ENCODE measurements around the gene PRX. TPM values are rescaled to one million over a fixed set of nuclear protein-coding genes. Genes with fewer than 3 reads are reported as not detected.

PRX gene
- polyA plus RNA-seq, 1 donor from 2014 or later = 0.21 TPM

- Mint-ChIP-seq H3K36me3 (peaks cover 2% of the 10 kb centered on the region), H3K4me1 (peaks cover 1 to 4% (median 4%) of the 10 kb centered on the region in 3 donors), H3K4me3 (no peak overlapping the region), H3K9me3 (no peaks in the 10 kb centered on the region), H3K27ac (no peak overlapping the region), H3K27me3 (peaks cover 6% of the 10 kb centered on the region)
Observed at GRCh38 chr19:40393894-40394815, 19.0 kb downstream of the PRX start.

GRCh38 chr19:40392894-40393517, 20.2 kb downstream of the PRX start:
- no peak overlapping the region for H3K27ac Mint-ChIP-seq

GRCh38 chr19:40392123-40392522, 21.1 kb downstream of the PRX start:
- H3K27ac Mint-ChIP-seq = no peak overlapping the region
- peaks cover 4% of the 10 kb centered on the region for H3K27me3 Mint-ChIP-seq

More at GRCh38 chr19:40392894-40393517, 20.2 kb downstream of the PRX start:
- Mint-ChIP-seq H3K4me3 (no peak overlapping the region), H3K9me3 (no peaks in the 10 kb centered on the region), H3K27me3 (peaks cover 5% of the 10 kb centered on the region), H3K36me3 (peaks cover 2% of the 10 kb centered on the region), H3K4me1 (no peaks in the 10 kb centered on the region)

DNA sequence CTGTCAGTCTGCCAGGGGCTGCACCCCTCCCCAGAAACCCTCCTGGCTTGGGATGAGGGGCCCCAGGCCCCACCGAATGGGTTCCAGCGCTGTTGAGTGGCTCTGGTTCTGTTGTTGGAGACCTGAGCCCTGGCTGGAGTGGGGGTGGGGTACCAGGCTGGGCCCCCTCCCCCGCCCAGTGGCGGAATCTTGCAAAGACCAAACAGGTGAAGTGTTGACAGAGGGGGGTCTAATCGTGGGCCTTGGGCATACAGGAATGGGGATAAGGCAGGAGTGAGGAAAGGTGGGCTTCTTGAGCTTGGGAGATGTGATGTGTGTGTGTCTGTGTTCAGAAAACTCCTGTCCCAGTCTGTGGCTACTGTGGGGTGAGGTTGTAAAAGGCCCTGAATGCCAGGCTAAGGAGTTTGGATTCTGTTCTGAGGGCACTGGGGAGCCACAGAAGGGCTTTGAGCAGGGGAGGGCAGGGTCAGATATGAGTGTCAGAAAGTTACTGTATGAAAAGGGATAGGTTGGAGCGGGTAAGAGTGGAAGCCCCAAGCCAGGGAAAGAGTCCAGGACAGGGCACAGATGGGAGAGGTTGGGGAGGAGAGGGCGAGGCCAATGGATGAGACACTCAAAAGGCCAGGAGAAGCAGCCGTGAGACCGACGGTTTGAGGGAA, 23.0 kb downstream of the PRX start, which contains the start of gene HIPK4:
HIPK4 (minus strand) TSS at position 98 of the 659 bp plus-strand sequence. CDS start 279 bp downstream, outside the sequence.
- no peaks in the 10 kb centered on the region for H3K9me3 Mint-ChIP-seq
- no peak within 1 kb of the TSS for H3K4me3 Mint-ChIP-seq
- no peaks in the 10 kb centered on the region for H3K4me1 Mint-ChIP-seq
- H3K27ac Mint-ChIP-seq = no peak within 1 kb of the TSS
- peaks cover 3% of the 10 kb centered on the region for H3K36me3 Mint-ChIP-seq
- H3K27me3 Mint-ChIP-seq = peaks cover 4% of the 10 kb centered on the region

More at GRCh38 chr19:40392123-40392522, 21.1 kb downstream of the PRX start:
- Mint-ChIP-seq H3K9me3 (no peaks in the 10 kb centered on the region), H3K36me3 (peaks cover 3% of the 10 kb centered on the region), H3K4me3 (no peak overlapping the region), H3K4me1 (no peaks in the 10 kb centered on the region)

- Mint-ChIP-seq H3K9me3 (no peaks in the 10 kb centered on the region), H3K4me3 (no peak overlapping the region), H3K36me3 (peaks cover 3% of the 10 kb centered on the region), H3K27ac (no peak overlapping the region), H3K27me3 (peaks cover 4% of the 10 kb centered on the region), H3K4me1 (no peaks in the 10 kb centered on the region)
Observed at GRCh38 chr19:40389404-40390083, 23.6 kb downstream of the PRX start.

DNA sequence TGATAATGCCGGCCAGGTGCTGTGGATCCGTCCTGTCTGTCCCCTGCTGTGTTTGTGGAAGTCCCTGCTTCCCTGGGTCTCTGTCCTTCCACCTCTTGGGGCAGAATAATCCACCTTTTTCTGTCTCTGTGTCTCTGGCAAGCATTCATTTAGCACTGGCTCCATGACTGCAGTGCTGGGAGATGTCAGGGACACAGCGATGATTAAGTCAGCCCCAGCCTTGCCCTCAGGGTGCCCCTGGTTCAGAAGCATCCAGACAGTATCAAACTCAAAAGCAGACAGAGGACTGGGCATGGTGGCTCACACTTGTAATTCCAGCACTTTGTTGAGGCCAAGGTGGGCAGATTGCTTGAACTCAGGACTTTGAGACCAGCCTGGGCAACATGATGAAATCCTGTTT, 24.7 kb downstream of the PRX start:
- Mint-ChIP-seq H3K4me3 (no peak overlapping the region), H3K36me3 (peaks cover 3% of the 10 kb centered on the region), H3K27me3 (peaks cover 4% of the 10 kb centered on the region), H3K9me3 (no peaks in the 10 kb centered on the region), H3K27ac (peak overlapping the region in 1 of 3 donors; percentile 81), H3K4me1 (no peaks in the 10 kb centered on the region)

- Mint-ChIP-seq H3K4me1 (no peaks in the 10 kb centered on the region), H3K4me3 (no peak overlapping the region), H3K27ac (no peak overlapping the region), H3K9me3 (no peaks in the 10 kb centered on the region), H3K36me3 (peaks cover 1% of the 10 kb centered on the region), H3K27me3 (peaks cover 2% of the 10 kb centered on the region)
Observed at GRCh38 chr19:40387155-40387554, 26.0 kb downstream of the PRX start.

GRCh38 chr19:40383668-40384248, 29.4 kb downstream of the PRX start:
- no peak overlapping the region for H3K4me3 Mint-ChIP-seq
- H3K4me1 Mint-ChIP-seq = no peaks in the 10 kb centered on the region
- H3K27ac Mint-ChIP-seq = no peak overlapping the region
- H3K36me3 Mint-ChIP-seq = peaks cover 3% of the 10 kb centered on the region
- H3K27me3 Mint-ChIP-seq = no peaks in the 10 kb centered on the region
- H3K9me3 Mint-ChIP-seq = no peaks in the 10 kb centered on the region

GRCh38 chr19:40381321-40381720, 31.9 kb downstream of the PRX start:
- H3K27ac Mint-ChIP-seq = no peak overlapping the region
- H3K4me3 Mint-ChIP-seq = peak overlapping the region in 1 of 4 donors; percentile 63
- H3K27me3 Mint-ChIP-seq = no peaks in the 10 kb centered on the region
- no peaks in the 10 kb centered on the region for H3K9me3 Mint-ChIP-seq
- H3K36me3 Mint-ChIP-seq = peaks cover 2% of the 10 kb centered on the region
- H3K4me1 Mint-ChIP-seq = no peaks in the 10 kb centered on the region

DNA sequence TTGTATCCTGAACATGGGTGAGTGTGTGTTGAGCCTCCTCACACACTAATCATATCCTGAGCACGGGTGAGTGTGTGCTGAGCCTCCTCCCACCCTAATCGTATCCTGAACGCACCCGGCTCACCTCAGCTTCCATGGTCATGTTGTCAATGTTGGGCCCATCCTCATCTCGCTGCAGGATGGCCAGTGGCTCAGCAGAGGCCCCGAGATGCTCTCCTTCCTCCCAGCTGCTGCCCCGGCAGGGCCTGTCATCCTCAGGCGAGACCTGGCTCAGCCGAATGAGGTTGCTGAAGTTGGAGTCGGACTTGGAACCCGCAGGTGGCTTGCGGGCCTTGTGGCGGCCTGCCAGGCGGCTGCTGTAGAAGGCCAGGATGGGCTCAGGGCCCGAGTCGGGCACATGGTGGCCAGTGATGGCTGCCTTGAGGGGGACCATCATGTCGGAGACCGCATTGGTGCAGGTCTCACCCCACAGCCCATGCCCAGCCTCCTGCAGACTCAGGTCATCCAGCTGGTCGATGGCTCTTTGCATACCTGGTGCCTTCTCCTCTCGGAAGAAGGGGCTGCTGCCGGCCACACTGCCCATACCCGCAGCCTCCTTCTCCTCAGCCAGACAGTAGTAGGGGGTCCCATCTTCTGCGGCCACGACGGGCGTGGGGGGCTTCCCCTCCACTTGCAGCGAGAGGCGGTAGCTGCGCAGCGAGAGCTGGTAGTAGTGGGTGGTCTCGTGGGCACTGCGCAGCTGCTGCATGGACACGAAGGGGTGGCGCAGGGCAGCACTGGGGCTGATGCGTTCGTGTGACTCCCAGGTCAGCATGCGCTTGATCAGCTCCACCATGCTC, 32.8 kb downstream of the PRX start:
- Mint-ChIP-seq H3K27me3 (no peaks in the 10 kb centered on the region), H3K27ac (no peak overlapping the region), H3K9me3 (no peaks in the 10 kb centered on the region), H3K4me3 (no peak overlapping the region), H3K36me3 (peaks cover 2% of the 10 kb centered on the region), H3K4me1 (no peaks in the 10 kb centered on the region)

DNA sequence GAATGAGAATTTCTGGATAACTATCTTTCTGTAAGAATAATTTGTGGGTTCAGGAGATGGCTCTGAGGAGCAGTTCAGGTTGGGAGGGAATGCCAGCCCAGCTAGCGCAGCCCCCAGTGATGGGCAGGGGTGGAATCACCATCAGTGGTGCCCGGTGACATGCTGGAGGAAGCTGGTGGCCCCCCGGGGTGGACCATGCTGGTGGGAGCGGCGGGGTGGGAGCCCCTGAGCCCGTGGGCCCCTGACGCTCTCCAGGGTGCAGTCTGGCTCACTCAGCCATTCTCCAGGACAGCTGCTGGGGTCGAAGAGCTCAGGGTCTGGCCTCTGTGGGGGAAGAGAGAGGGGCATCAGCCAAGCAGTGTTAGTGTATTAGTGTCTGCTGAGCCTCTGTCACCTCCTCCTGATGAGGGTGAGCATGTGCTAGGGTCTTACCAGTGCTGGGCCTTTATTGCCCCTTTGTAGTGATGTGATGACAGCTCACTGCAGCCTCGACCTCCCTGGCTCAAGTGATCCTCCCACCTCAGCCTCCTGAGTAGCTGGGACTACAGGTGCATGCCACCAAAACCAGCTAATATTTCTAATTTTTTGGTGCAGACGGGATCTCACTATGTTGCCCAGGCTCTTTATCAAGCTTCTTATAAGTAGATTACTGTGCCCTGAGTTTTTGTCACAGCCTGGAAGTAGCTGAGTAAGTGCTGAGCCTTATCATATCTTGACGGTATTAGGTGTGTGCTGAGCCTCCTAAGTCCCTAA, 33.6 kb downstream of the PRX start:
- no peaks in the 10 kb centered on the region for H3K27me3 Mint-ChIP-seq
- peaks cover 2% of the 10 kb centered on the region for H3K36me3 Mint-ChIP-seq
- H3K9me3 Mint-ChIP-seq = no peaks in the 10 kb centered on the region
- H3K4me3 Mint-ChIP-seq = no peak overlapping the region
- peak overlapping the region in 1 of 3 donors; percentile 71 for H3K27ac Mint-ChIP-seq
- H3K4me1 Mint-ChIP-seq = no peaks in the 10 kb centered on the region

- Mint-ChIP-seq H3K4me3 (no peak overlapping the region), H3K27me3 (no peaks in the 10 kb centered on the region), H3K27ac (no peak overlapping the region), H3K36me3 (peaks cover 2% of the 10 kb centered on the region), H3K4me1 (no peaks in the 10 kb centered on the region), H3K9me3 (no peaks in the 10 kb centered on the region)
Observed at GRCh38 chr19:40378509-40378908, 34.7 kb downstream of the PRX start.

DNA sequence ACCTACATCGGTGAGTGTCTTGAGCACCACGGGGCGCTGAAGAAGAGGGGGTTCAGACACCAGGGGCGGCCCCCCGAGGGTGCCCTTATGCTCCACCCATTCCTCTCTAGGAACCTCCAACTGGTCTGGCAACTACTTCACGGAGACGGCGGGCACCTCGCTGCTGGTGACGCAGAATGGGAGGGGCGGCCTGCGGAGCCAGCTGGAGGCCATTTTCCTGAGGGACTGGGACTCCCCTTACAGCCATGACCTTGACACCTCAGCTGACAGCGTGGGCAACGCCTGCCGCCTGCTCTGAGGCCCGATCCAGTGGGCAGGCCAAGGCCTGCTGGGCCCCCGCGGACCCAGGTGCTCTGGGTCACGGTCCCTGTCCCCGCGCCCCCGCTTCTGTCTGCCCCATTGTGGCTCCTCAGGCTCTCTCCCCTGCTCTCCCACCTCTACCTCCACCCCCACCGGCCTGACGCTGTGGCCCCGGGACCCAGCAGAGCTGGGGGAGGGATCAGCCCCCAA, 35.2 kb downstream of the PRX start:
- no peak overlapping the region for H3K27ac Mint-ChIP-seq
- H3K9me3 Mint-ChIP-seq = no peaks in the 10 kb centered on the region
- no peak overlapping the region for H3K4me3 Mint-ChIP-seq
- peaks cover 2% of the 10 kb centered on the region for H3K36me3 Mint-ChIP-seq
- no peaks in the 10 kb centered on the region for H3K4me1 Mint-ChIP-seq
- H3K27me3 Mint-ChIP-seq = no peaks in the 10 kb centered on the region

Measured in IgD-negative memory B cell (primary cell).